DMS79 (cell line): ENCODE measurements around the gene BHMT.

Source experiments
- DNase-seq: peaks from one replicate; lab custom pipeline; 2025; lab: John Stamatoyannopoulos, UW

Gene BHMT, protein sequence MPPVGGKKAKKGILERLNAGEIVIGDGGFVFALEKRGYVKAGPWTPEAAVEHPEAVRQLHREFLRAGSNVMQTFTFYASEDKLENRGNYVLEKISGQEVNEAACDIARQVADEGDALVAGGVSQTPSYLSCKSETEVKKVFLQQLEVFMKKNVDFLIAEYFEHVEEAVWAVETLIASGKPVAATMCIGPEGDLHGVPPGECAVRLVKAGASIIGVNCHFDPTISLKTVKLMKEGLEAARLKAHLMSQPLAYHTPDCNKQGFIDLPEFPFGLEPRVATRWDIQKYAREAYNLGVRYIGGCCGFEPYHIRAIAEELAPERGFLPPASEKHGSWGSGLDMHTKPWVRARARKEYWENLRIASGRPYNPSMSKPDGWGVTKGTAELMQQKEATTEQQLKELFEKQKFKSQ

DNA sequence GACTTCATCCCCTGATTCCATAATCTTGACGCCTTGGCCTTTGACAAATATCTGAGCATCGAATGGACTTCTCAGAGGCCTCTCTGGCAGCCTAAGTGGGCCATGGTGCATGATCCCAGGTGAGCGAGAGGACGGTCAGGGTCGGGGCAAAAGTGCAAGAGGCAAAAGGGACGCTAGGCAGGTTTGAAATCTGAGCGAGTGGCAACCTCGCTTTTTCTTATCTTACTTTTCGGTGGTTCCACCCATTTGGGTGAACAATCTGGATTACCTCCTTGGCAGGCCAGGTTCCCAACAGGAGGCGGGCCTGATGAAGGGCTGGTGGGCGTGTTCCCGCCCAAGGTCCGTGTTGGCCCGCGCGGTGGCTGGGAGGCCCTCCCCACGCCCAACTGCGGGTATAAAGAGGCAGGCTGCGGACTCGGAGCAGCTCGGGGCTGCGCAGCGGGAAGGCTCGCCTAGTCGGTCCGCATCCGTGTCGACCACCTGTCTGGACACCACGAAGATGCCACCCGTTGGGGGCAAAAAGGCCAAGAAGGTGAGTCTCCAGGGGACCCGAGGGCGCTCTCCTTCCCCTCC is at the start of gene BHMT:
TSS of gene BHMT (plus strand) at position 423 of the 573 bp plus-strand sequence. CDS start at position 500, 77 bp downstream.
- no peak for DNase-seq

DNA sequence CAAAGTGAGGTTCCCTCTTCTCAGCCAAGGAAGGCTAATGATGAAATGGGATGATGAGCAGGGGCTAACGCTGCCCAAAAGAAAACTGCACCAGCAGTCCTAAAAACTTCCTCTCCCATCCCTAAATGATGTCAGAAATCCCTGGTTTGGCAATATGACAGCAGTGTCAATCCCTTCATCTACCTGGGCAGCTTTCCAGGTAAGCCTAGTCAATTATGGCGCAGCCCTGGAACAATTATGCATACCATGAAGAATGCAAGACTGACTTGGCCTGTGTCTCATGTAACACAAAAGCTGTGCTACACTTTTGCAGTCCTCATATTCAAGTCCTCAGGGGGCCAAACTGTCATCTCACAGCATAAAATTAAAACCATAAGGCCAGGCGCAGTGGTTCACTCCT is 49.2 kb upstream of the BHMT start:
- no peak for DNase-seq

GRCh38 chr5:79069488-79070349 is 41.9 kb upstream of the BHMT start, which contains the start of the genes BHMT2 and DMGDH:
Gene BHMT2 (plus strand): TSS chr5:79069767. CDS start chr5:79069783, 16 bp downstream.
Gene DMGDH (minus strand): TSS chr5:79069674. CDS start chr5:79069620, 54 bp downstream.
- no peak for DNase-seq

DNA sequence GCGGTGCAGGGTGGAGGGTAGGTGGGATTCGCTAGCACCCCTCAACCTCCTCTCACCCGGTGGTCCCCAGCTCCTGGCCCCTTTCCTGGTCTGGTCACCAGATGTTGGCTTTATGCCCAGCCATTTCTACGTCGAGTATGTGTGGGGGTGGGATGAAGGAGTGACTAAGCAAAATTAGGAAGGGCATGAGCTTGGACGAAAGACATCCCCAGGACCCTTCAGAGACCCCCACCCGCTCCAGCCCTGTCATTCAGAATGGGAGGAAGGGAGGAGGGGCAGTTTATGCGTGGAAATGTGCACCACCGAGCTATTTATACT is 41.3 kb upstream of the BHMT start:
- no peak for DNase-seq

DNA sequence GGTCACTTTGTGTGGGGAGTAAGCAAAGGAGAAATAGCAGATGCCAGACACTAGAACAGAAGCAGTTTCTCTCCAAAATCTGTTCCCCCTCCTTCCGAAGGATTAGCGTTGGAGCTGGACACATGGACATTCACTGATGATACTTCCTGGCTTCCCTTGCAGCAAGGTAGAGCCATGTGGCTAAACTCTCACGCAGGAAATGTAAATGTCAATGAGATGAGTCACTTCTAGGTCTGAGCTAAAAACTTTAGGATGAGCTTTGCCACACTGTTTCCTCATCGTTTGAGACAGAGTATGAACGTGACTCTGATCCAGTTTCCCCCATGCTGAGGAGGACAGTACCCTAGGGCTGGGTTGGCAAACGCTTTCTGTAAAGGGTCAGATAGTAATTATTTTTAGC is 37.0 kb upstream of the BHMT start:
- no peak for DNase-seq

- DNase-seq, result no peak
Observed at GRCh38 chr5:79075646-79076426, 35.8 kb upstream of the BHMT start.

DNA sequence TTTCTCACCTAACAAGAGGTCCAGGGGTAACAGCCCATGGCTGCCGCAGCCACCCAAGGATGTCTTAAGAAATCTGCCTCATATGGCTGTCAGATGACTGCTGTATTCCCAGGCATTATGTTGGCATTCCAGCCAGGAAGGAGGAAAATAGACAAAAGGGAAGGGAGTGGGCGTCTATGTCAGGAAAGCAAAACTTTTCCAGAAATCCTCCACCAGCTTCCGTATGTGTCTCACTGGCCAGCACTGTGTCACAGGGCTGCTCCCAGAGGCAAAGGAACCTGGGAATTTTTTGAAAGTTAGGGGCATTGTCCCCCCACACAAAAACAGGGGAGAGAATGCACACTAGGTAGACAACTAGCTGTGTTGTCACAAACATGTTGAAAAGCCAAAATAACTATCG is 34.8 kb upstream of the BHMT start:
- no peak for DNase-seq

- DNase-seq, result no peak
Observed at GRCh38 chr5:79077680-79078365, 33.8 kb upstream of the BHMT start.

DNA sequence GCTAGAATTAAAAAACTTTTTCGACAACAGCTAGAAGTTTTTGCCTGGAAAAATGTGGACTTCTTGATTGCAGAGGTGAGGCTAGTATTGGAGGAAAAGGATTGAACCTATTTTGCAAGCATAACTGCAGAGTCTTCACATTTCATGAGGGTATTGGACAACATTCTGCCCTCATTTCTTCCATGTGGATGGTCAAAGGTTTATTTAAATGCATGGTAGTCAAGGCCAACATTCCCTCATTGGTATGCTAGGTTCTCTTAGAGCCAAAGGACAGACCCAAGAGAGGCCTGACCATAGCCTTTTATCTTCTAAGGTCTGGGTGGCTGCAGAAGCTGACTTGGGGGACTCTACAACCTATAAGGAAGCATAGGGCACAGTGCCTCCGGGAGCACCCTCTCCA is 30.8 kb upstream of the BHMT start:
- no peak for DNase-seq

DNA sequence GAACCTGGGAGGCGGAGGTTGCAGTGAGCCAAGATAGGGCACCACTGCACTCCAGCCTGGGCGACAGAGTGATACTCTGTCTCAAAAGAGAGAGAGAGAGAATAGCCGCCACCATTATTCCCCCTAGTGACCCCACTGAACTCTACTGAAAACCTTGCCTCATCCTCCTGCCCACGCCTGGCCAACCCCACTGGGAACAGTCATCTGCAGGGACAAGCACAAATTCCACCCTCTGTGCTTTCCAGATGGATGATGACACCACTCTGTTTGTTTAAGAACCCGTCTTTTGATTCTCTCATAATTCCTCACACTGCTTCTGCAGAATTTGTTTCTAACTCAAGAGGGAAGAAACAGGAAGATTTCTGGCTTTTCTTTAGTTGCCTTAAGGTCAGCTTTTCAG is 29.8 kb upstream of the BHMT start:
- DNase-seq, result no peak

GRCh38 chr5:79086116-79086515 is 25.5 kb upstream of the BHMT start:
- DNase-seq, result no peak

- no peak for DNase-seq
Observed at GRCh38 chr5:79088507-79088906, 23.1 kb upstream of the BHMT start.

DNA sequence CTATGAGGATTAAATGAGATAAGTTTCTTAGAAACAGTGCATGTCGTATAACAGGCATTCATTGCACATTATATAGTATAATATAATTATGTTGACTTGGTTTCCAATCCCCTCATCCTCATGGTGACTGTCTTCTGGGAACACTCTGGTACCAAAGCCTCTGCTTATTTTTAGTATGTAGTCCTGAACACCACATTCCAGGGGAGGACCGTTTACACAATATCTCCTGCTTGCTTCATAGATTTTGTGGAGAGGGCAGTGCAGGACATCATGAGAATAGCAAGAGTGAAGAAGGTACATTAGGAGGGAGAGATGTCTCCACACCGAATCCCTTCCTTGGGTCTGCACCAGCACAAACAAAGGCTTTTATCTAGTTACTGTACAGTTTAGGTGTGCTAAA is 20.5 kb upstream of the BHMT start:
- DNase-seq, result no peak

DNA sequence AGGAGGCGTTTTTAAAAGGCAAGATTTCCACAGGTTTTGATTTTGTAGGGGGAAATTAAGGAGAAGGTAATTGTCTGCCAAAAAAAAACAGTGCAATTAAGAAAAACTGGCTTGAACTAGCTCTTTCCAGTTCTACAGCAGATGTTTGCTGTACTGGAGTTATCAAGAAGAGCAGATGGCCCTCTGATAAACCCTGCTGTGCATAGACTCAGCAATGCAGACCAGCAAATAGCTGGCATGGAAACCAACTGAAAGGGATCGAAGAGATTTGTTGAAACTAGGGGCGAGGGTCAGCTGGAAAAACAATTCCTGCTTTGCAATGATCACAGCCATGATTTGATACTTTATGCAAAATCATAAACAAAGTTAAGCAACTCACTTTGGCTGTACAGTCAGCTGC is 17.8 kb upstream of the BHMT start:
- no peak for DNase-seq

GRCh38 chr5:79105868-79106267 is 5.7 kb upstream of the BHMT start:
- no peak for DNase-seq

DNA sequence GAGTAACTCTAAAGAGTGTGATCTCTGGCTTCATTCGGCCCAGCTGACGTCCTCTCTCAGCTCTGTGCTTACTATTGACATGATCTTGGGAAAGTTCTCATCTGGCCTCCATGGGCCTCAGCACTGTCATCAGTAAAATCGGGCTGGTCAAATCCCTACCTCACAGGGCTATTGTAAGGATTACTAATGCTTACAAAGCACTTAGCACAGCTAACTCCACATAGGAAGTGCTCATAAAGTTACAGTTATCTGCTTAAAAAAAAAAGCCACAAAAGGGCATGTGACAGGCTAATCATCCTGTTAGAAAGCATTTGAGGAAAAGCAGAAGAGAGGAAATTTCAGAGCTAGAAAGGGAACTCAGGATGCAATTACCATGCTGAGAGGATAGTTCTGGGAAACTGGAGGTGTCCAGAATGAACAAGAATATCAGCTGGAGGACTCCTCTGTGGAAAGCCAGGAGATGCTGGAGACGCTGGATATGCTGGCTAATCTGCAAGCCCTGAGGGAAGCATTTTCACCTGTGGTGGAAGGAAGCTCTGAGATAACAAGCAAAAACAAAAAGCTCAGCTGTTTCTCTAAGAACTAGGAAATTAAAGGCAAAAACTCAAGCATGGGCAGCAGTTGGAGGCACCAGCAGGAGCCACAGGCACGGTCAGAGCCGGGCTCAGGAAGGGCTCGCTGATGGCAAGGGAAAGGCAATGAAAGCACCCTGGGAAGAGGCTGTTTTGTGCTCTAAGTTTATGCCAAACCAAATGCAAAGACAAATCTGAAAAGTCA is 4.4 kb upstream of the BHMT start:
- no peak for DNase-seq

DNA sequence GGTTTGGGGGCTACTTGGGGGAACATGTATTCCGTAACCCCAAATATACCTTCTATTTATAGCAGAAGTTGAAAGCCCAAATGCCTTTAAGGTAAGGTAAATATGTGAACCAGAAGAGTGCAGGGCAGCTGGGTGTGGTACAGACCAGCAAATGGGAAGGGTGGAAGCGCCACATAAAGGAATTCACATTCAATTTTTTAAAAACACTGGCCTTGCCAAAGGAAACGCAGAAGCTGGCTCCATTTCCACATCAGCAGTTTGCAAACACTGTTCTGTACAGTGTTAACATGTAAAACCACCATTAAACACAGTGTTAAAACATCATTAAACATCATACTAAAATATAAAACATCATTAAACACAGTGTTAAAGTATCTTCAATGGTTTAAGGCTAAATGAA is 3.5 kb upstream of the BHMT start:
- DNase-seq, result no peak

DNA sequence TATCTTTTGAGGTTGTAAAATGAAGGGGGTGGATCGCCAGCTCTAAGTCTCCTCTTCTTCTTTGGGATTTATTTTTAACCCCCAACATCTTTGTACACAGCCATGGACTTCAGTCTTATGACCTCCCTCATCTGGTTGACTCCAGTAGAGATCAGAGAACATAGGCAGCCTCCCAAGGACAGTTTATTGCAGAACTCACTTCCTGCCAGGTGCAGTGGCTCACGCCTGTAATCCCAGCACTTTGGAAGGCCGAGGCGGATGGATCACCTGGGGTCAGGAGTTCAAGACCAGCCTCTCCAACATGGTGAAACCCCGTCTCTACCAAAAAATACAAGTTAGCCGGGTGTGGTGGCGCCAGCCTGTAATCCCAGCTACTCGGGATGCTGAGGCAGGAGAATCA is 2.8 kb upstream of the BHMT start:
- DNase-seq, result no peak

GRCh38 chr5:79109527-79110492 is 1.8 kb upstream of the BHMT start:
- no peak for DNase-seq
